ENCODE measurements around the gene PARD3B.

The PARD3B gene

GRCh38 chr2:204717591-204717990 lies 172.3 kb downstream of the PARD3B start:
- no peak overlapping the region for H3K27ac ChIP-seq
- no peak for DNase-seq (ENCODE audit: low spot score)
- ChIA-PET POLR2A (ENCODE audit: low non-redundant PET) (no interaction called here), CTCF (no interaction called here)
- TF ChIP-seq CTCF (conservative IDR thresholded peaks at IDR 0.05; ENCODE audit: low read depth), result no peak

GRCh38 chr2:204718607-204719006 lies 173.3 kb downstream of the PARD3B start:
- TF ChIP-seq CTCF (conservative IDR thresholded peaks at IDR 0.05; ENCODE audit: low read depth), result no peak
- ChIA-PET POLR2A (ENCODE audit: low non-redundant PET) (no interaction called here), CTCF (no interaction called here)
- no peak for DNase-seq (ENCODE audit: low spot score)
- no peak overlapping the region for H3K27ac ChIP-seq

- ChIA-PET POLR2A (ENCODE audit: low non-redundant PET) (no interaction called here), CTCF (no interaction called here)
- no peak overlapping the region for H3K27ac ChIP-seq
- TF ChIP-seq CTCF (conservative IDR thresholded peaks at IDR 0.05; ENCODE audit: low read depth), result no peak
- DNase-seq (ENCODE audit: low spot score), result no peak
Observed at GRCh38 chr2:204720874-204721273, 175.6 kb downstream of the PARD3B start.

- ChIA-PET POLR2A (ENCODE audit: low non-redundant PET) (no interaction called here), CTCF (no interaction called here)
- H3K27ac ChIP-seq, result no peak overlapping the region
- no peak for TF ChIP-seq CTCF (conservative IDR thresholded peaks at IDR 0.05; ENCODE audit: low read depth)
- no peak for DNase-seq (ENCODE audit: low spot score)
Observed at GRCh38 chr2:204722207-204722606, 176.9 kb downstream of the PARD3B start.

GRCh38 chr2:204722691-204723090 lies 177.4 kb downstream of the PARD3B start:
- ChIA-PET CTCF (no interaction called here), POLR2A (ENCODE audit: low non-redundant PET) (no interaction called here)
- no peak for DNase-seq (ENCODE audit: low spot score)
- TF ChIP-seq CTCF (conservative IDR thresholded peaks at IDR 0.05; ENCODE audit: low read depth), result no peak
- no peak overlapping the region for H3K27ac ChIP-seq

GRCh38 chr2:204725693-204726360 lies 180.6 kb downstream of the PARD3B start:
- TF ChIP-seq CTCF (conservative IDR thresholded peaks at IDR 0.05; ENCODE audit: low read depth), result no peak
- CTCF ChIA-PET, result interaction anchor here (0.7 kb wide), 1 partner anchor 525 kb away, joined by 3 read pairs; no protein-coding TSS in a partner anchor
- POLR2A ChIA-PET (ENCODE audit: low non-redundant PET), result no interaction called here

More at GRCh38 chr2:204725693-204726360, 180.6 kb downstream of the PARD3B start:
- H3K27ac ChIP-seq, result no peak overlapping the region
- DNase-seq (ENCODE audit: low spot score), result no peak

All from RWPE1 (cell line).